C4-2B (cell line): ENCODE results near the gene SSX2IP.

ENCODE experiments used
- CTCF ChIP-seq: fragments of 450-650 bp; conservative IDR thresholded peaks from 2 replicates; pipeline ENCODE4 v1.5.1; 2017; ENCODE audit warnings: mild to moderate bottlenecking
- ZFX ChIP-seq: fragments of 450-650 bp; IDR thresholded peaks from 2 replicates; pipeline ENCODE4 v1.6.1; 2017

GRCh38 chr1:84597011-84597410 is 93.2 kb downstream of the SSX2IP start:
- TF ChIP-seq CTCF (no peak), ZFX (no peak)
